Hippocampal formation (tissue), 2 donors: ENCODE results near the gene MAPK10.
"Not testable (repeated sequence)": the region's sequence is repeated elsewhere in the genome, so short reads cannot be mapped to it uniquely, and the experiment has no call there.

ENCODE experiments used
- DNase-seq, 2 donors: peaks; one replicate each; lab custom pipeline; 2025; lab: John Stamatoyannopoulos, UW

Gene MAPK10

GRCh38 chr4:86036736-86037135 is 323.1 kb downstream of the MAPK10 start:
- DNase-seq: no peak

- no peak for DNase-seq
Measured at GRCh38 chr4:86035688-86036087, 324.2 kb downstream of the MAPK10 start.

DNA sequence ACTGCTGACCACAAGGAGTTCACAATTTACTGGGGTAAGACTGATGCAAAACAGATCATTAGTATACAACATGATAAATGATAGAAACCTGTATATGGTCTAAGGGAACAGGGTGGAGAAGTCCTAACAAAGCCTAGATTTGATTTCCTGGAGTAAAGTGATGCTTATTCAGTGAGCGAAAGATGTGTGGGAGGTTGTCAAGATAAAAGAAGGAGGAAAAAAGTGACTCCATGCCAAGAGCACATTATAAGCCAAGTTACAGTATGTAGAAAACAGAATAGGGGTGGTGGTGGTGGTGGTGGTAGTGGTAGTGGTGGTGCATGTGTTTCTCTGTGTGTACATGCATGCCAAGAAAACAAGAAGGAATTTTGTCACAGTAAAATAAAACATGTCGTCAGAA is 325.2 kb downstream of the MAPK10 start:
- DNase-seq: no peak

DNA sequence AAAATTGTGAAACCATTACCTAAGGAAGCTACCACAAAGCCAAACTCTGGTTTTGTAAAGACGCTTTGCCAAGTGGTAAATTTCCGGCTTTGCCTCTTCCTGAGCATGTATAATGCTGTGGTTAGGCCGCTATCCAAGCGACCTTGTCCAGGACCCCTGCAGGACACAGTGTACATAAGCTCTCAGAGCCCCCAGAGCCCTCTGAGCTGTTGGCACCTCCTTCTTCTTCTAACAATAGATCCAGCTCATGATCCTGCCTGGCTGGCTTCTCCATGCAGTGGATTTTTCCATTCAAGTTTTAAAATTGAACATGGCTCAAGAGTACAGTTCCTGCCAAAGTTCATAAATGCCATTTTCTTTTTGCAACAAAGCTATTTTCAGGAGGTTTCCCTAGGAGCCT is 326.7 kb downstream of the MAPK10 start:
- peak in 1 of 2 donors; percentile 37 for DNase-seq

GRCh38 chr4:86032476-86033022 is 327.3 kb downstream of the MAPK10 start:
- no peak for DNase-seq

GRCh38 chr4:86031927-86032326 is 327.9 kb downstream of the MAPK10 start:
- no peak for DNase-seq

GRCh38 chr4:86026720-86027119 is 333.1 kb downstream of the MAPK10 start:
- no peak for DNase-seq

DNA sequence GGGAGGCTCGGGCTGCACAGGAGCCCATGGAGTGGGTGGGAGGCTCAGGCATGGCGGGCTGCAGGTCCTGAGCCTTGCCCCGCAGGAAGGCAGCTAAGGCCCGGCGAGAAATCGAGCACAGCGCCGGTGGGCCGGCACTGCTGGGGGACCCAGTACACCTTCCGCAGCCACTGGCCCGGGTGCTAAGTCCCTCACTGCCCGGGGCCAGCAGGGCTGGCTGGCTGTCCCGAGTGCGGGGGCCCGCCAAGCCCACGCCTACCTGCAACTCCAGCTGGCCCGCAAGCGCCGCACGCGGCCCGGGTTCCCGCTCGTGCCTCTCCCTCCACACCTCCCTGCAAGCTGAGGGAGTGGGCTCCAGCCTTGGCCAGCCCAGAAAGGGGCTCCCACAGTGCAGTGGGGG is 338.2 kb downstream of the MAPK10 start:
- DNase-seq: not testable (repeated sequence)

- DNase-seq: no peak
Measured at GRCh38 chr4:86019906-86020305, 339.9 kb downstream of the MAPK10 start.

DNA sequence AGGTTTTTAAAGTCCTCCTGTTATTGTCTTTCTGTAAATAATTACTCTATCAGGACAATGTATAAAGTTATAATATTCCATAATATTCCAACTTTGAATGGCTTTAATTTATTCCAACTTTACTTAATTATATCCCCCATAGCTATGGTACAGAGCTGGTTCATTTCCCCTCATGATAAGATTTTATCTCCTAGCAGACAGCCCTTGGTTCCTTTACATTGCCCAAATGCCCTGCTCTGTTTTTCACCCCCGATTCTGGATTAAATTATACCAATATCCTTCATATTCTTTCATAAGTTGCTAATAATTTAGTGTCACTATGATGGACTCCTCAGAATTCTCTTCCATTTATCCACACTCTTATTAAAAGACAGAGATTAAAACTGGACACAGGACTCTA is 340.5 kb downstream of the MAPK10 start:
- DNase-seq: no peak

DNA sequence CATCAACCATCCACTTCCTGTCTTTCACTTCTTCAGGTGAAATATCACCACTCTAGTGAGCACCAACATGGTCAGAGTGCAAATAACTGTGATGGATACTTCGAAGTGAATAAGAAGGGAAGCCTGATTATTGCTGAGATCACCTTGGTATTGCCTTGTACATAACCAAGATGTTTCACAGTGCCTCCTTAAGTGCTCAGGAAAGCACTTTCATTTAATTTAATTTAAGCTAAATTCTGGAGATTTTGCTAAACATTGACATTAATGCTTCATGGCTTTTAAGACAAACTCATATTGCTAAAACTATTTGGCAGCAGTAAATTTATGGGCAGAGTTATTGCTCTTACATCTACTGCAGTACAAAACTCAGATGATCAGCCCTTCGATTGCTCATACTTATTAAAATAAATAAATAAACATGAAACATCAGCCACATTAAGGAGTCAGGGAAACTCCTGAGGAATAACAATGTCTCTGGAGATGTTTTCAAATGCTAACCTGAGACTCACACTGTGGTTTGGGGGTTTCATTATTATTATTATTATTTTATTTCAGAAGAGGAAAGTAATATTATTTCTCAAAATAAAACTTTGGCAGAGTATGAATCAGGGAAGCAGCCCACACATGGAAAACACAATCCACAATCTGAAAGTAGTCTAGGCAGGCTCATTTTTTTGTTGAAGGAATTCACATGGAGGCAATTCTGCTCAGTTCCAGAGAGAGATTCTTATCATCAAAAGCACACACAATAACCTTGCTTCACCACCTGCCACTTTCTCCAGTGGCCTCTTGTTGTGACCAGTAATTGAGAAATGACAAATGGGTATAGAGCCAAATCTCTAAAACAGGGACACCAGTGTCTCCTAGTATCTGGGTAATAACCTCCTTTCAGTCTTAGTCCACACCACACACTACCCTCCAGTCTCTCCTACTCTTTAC is 344.2 kb downstream of the MAPK10 start:
- no peak for DNase-seq

GRCh38 chr4:86014599-86014998 is 345.3 kb downstream of the MAPK10 start:
- DNase-seq: no peak

GRCh38 chr4:86013621-86014020 is 346.2 kb downstream of the MAPK10 start:
- no peak for DNase-seq

GRCh38 chr4:86011117-86011516 is 348.7 kb downstream of the MAPK10 start:
- DNase-seq: no peak

GRCh38 chr4:86007042-86007441 is 352.8 kb downstream of the MAPK10 start:
- DNase-seq: no peak

DNA sequence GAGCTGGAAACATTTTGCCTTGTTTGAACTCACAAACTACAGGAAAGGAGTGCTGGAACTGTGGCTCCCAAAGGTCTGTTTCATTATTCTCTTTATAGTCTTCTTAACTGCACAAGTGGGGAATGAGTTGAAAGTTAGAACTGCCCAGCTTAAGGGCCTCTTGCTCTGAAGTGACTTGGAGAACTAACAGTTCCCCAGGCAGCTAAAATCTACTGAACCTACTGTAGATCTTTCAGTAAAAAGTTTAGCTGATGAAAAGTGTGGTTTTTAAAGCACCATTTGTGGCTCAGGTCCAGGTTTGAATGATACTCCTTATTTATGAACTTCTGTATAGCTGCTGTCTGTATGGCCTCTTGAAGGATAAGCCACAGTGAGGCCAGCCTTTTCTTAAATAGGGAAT is 353.8 kb downstream of the MAPK10 start:
- no peak for DNase-seq

DNA sequence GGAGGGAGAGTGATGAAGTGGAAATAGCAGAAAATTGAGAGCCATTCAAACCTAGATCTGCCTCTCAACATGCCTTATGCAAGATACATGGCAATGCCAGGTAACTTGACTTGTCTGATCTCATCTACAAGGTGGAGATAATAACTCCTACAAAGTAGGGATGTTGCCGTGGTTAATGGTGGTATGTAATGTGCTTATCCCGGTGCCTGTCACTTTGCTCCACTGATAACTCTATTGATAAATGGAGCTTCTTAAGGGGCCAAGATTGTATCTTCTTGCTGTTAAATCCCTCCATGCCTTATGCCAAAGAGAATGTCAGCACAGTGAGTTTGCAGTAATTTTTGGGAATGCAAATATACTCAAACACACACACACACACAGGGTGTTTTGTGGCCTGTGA is 355.8 kb downstream of the MAPK10 start:
- DNase-seq: no peak

- no peak for DNase-seq
Measured at GRCh38 chr4:86001591-86001990, 358.3 kb downstream of the MAPK10 start.

GRCh38 chr4:85995361-85995760 is 364.5 kb downstream of the MAPK10 start:
- DNase-seq: no peak

DNA sequence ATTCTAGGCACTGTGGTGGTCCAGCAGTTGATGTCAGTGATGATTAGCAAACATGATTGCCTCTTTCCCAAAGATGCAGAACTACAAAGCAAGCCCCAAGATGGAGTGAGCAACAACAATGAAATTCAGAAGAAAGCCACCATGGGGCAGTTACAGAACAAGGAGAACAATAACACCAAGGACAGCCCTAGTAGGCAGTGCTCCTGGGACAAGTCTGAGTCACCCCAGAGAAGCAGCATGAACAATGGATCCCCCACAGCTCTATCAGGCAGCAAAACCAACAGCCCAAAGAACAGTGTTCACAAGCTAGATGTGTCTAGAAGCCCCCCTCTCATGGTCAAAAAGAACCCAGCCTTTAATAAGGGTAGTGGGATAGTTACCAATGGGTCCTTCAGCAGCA is 365.3 kb downstream of the MAPK10 start:
- DNase-seq: no peak

DNA sequence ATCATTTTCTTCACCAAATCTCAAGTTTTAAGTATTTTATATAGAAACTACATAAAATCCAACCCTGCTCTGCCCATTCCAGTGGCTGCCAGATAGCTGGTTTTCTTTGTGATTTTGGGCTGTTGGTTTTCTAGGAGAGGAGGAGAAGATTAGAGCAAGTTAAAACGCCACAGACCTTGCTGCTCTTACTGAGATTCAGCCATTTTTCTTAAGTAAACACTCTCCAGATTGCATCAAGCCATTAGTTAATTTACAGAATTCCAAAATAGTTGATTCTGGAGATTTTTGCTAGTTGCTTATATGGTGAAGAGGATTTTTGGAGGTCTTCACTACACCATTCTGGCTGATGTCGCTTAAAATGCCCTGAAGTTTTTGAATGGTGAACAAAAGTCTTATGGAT is 366.2 kb downstream of the MAPK10 start:
- no peak for DNase-seq

GRCh38 chr4:85986266-85986665 is 373.6 kb downstream of the MAPK10 start:
- DNase-seq: no peak

DNA sequence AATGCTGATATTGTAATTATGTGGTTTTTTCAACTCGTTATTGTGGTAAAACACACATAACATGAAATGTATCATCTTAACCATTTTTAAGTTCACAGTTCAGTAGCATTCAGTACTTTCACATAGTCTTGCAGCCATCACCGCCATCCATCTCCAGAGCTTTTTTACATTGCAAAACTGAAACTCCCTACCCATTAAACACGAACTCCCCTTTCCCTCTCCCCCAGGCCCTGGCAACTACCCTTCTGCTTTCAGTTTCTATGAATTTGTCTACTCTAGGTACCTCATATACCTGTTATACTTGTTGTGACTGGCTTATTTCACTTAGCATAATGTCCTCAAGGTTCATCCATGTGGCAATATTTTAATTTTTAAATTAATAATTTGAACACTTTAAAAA is 380.6 kb downstream of the MAPK10 start:
- DNase-seq: no peak

GRCh38 chr4:85970535-85970934 is 389.3 kb downstream of the MAPK10 start:
- DNase-seq: no peak
